HEK293 (cell line): ENCODE results near the gene SLC16A6.

Experiments
- CTCF ChIA-PET: fragments of 350-600 bp; formaldehyde crosslinking; extraction: SDS; loops from one replicate; lab custom pipeline; 2021; ENCODE audit warnings: antibody characterized with exemption; lab: Yijun Ruan, JAX
- POLR2A ChIA-PET: fragments of 300-600 bp; formaldehyde crosslinking; extraction: SDS; loops from one replicate; lab custom pipeline; 2020; ENCODE audit warnings: antibody characterized with exemption, inconsistent platforms; lab: Yijun Ruan, JAX
- H3K27ac ChIP-seq: fragments of 200-500 bp; sonication (Bioruptor generic); 2 replicates; pipeline ENCODE4 v1.5.1; 2014; ENCODE audit warnings: low read depth, low read length, control low read depth, inconsistent platforms; ENCODE audit errors: extremely low read depth
- H3K36me3 ChIP-seq, 2 experiments: fragments of 200-500 bp in 1 of 2; sonication (Bioruptor generic) in 1 of 2; 1 replicate in 1 of 2; 2 replicates in 1 of 2; pipeline ENCODE4 v1.5.1; 2014 to 2017; ENCODE audit warnings: inconsistent platforms in 2 of 2, low read length in 2 of 2; ENCODE audit not compliant: control insufficient read depth in 2 of 2, insufficient read depth in 1 of 2
- H3K4me1 ChIP-seq: fragments of 200-500 bp; sonication (Bioruptor generic); 2 replicates; pipeline ENCODE4 v1.5.1; 2014; ENCODE audit warnings: mild to moderate bottlenecking, low read length, inconsistent platforms; ENCODE audit not compliant: control insufficient read depth, insufficient read depth
- H3K4me3 ChIP-seq: 2 replicates; pipeline ENCODE4 v1.5.1; 2011; ENCODE audit warnings: low read depth, mild to moderate bottlenecking, control low read depth, low read length, moderate library complexity
- H3K9me3 ChIP-seq: fragments of 200-500 bp; sonication (Bioruptor generic); 2 replicates; pipeline ENCODE4 v1.5.1; 2014; ENCODE audit warnings: low read depth, low read length, inconsistent platforms; ENCODE audit not compliant: control insufficient read depth, insufficient read depth
- IKZF3 ChIP-seq: fragments of 450-650 bp; IDR thresholded peaks from 2 replicates; pipeline ENCODE4 v1.5.0; 2018; ENCODE audit warnings: missing biosample characterization, mild to moderate bottlenecking, missing genetic modification characterization, moderate library complexity
- KLF1 ChIP-seq: fragments of 450-650 bp; formaldehyde crosslinking; IDR thresholded peaks from 2 replicates; pipeline ENCODE4 v1.5.1; 2016; ENCODE audit warnings: missing biosample characterization, missing genetic modification characterization
- SCRT2 ChIP-seq: fragments of 450-650 bp; formaldehyde crosslinking; IDR thresholded peaks from 2 replicates; pipeline ENCODE4 v1.5.1; 2016; ENCODE audit warnings: missing biosample characterization, missing genetic modification characterization
- SETDB1 ChIP-seq: IDR thresholded peaks from one replicate; pipeline ENCODE4 v1.6.1; 2017; ENCODE audit warnings: mild to moderate bottlenecking, low read length, moderate library complexity, mixed read lengths; ENCODE audit not compliant: insufficient read length
- ZBTB17 ChIP-seq: fragments of 450-650 bp; formaldehyde crosslinking; IDR thresholded peaks from 2 replicates; pipeline ENCODE4 v1.5.1; 2016; ENCODE audit warnings: missing biosample characterization, missing genetic modification characterization
- ZFP37 ChIP-seq: fragments of 450-650 bp; formaldehyde crosslinking; IDR thresholded peaks from 2 replicates; pipeline ENCODE4 v1.5.1; 2016; ENCODE audit warnings: missing biosample characterization, missing genetic modification characterization
- ZIC2 ChIP-seq: fragments of 450-650 bp; formaldehyde crosslinking; IDR thresholded peaks from 2 replicates; pipeline ENCODE4 v1.5.1; 2016; ENCODE audit warnings: missing biosample characterization, missing genetic modification characterization
- ZNF121 ChIP-seq: fragments of 450-650 bp; formaldehyde crosslinking; IDR thresholded peaks from 2 replicates; pipeline ENCODE4 v1.5.1; 2016; ENCODE audit warnings: missing biosample characterization, missing genetic modification characterization
- ZNF2 ChIP-seq: fragments of 450-650 bp; formaldehyde crosslinking; IDR thresholded peaks from 2 replicates; pipeline ENCODE4 v1.5.1; 2016; ENCODE audit warnings: missing biosample characterization, missing genetic modification characterization
- ZNF221 ChIP-seq: fragments of 450-650 bp; formaldehyde crosslinking; IDR thresholded peaks from 2 replicates; pipeline ENCODE4 v1.5.1; 2017; ENCODE audit warnings: missing biosample characterization, missing genetic modification characterization, borderline replicate concordance
- ZNF274 ChIP-seq, 2 experiments: fragments of 200-500 bp in 1 of 2; fragments of 450-650 bp in 1 of 2; sonication (Bioruptor generic) in 1 of 2; formaldehyde crosslinking in 1 of 2; IDR thresholded peaks; 2 replicates each; pipeline versions ENCODE4 v1.5.1 to v1.6.1; 2014 to 2016; ENCODE audit warnings: borderline replicate concordance in 1 of 2, inconsistent platforms in 1 of 2, low read length in 1 of 2, missing biosample characterization in 1 of 2, missing genetic modification characterization in 1 of 2
- ZNF37A ChIP-seq: fragments of 450-650 bp; IDR thresholded peaks from 2 replicates; pipeline ENCODE4 v1.5.1; 2018; ENCODE audit warnings: missing biosample characterization, missing genetic modification characterization
- ZNF473 ChIP-seq: fragments of 450-650 bp; formaldehyde crosslinking; IDR thresholded peaks from 2 replicates; pipeline ENCODE4 v1.5.1; 2017; ENCODE audit warnings: missing biosample characterization, missing genetic modification characterization
- ZNF514 ChIP-seq: fragments of 450-650 bp; formaldehyde crosslinking; IDR thresholded peaks from 2 replicates; pipeline ENCODE4 v1.5.1; 2016; ENCODE audit warnings: missing biosample characterization, missing genetic modification characterization
- ZNF549 ChIP-seq: fragments of 450-650 bp; IDR thresholded peaks from 2 replicates; pipeline ENCODE4 v1.5.1; 2018; ENCODE audit warnings: missing biosample characterization, missing genetic modification characterization, mild to moderate bottlenecking, inconsistent platforms, moderate library complexity
- ZNF555 ChIP-seq: fragments of 450-650 bp; formaldehyde crosslinking; conservative IDR thresholded peaks from 2 replicates; pipeline ENCODE4 v1.5.1; 2017; ENCODE audit warnings: missing biosample characterization, mild to moderate bottlenecking, missing genetic modification characterization, inconsistent platforms
- ZNF585B ChIP-seq: fragments of 450-650 bp; formaldehyde crosslinking; IDR thresholded peaks from 2 replicates; pipeline ENCODE4 v1.5.1; 2016; ENCODE audit warnings: missing biosample characterization, missing genetic modification characterization
- ZNF600 ChIP-seq: fragments of 450-650 bp; formaldehyde crosslinking; IDR thresholded peaks from 2 replicates; pipeline ENCODE4 v1.5.1; 2016; ENCODE audit warnings: missing biosample characterization, missing genetic modification characterization
- ZNF610 ChIP-seq: fragments of 450-650 bp; formaldehyde crosslinking; IDR thresholded peaks from 2 replicates; pipeline ENCODE4 v1.5.1; 2016; ENCODE audit warnings: missing biosample characterization, missing genetic modification characterization, borderline replicate concordance
- ZNF658 ChIP-seq: fragments of 450-650 bp; formaldehyde crosslinking; IDR thresholded peaks from 2 replicates; pipeline ENCODE4; 2016; ENCODE audit warnings: missing biosample characterization, missing genetic modification characterization
- ZSCAN30 ChIP-seq: fragments of 450-650 bp; IDR thresholded peaks from 2 replicates; pipeline ENCODE4 v1.5.1; 2018; ENCODE audit warnings: missing biosample characterization, mild to moderate bottlenecking, missing genetic modification characterization, moderate library complexity
- TF ChIP-seq, protein P1 (sequence below): IDR thresholded peaks from 2 replicates; pipeline ENCODE4 v1.6.1; 2011; ENCODE audit warnings: mild to moderate bottlenecking, low read depth, low read length, borderline replicate concordance
- TF ChIP-seq, protein P2 (sequence below): sonication (generic); formaldehyde crosslinking; IDR thresholded peaks from 2 replicates; pipeline ENCODE4 v1.8.1; 2022; ENCODE audit warnings: mild to moderate bottlenecking, moderate library complexity, missing genetic modification reagents
- TF ChIP-seq, protein P3 (sequence below): fragments of 450-650 bp; formaldehyde crosslinking; IDR thresholded peaks from 2 replicates; pipeline ENCODE4 v1.5.1; 2016; ENCODE audit warnings: missing biosample characterization, missing genetic modification characterization

Gene SLC16A6

DNA sequence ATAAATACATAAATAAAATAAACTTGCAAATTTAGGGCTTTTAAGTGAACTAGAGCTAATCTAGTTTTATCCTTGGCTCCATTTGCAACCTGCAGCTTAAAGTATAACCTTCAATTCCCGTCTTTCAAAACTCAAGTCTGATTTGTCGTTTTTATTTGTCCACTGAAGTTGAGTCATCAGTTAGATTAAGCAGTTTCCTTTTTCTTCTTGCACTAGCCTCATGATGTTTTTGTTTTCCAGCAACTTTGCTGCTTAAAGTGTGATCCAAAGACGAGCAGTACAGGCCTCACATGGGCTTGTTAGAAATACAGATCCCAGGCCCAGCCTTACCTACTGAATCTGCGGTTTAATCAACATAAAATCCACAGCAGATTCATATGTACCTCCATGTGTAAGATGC, 14.2 kb upstream of the SLC16A6 start:
- Histone ChIP-seq H3K9me3 (no peaks in the 10 kb centered on the region), H3K4me1 (no peaks in the 10 kb centered on the region), H3K4me3 (no peak overlapping the region), H3K27ac (no peak overlapping the region), H3K36me3 (no peaks in the 10 kb centered on the region)
- CTCF ChIA-PET = interaction anchor here (3.1 kb wide), 1 partner anchor 94 kb away, joined by 10 read pairs; no protein-coding TSS in a partner anchor
- POLR2A ChIA-PET = no interaction called here
- TF ChIP-seq ZNF221 (no peak), SETDB1 (no peak), ZNF600 (tag by site-specific recombination) (no peak)

- CTCF ChIA-PET = interaction anchor here (3.1 kb wide), 1 partner anchor 94 kb away, joined by 10 read pairs; no protein-coding TSS in a partner anchor
- 0 out of 2 replicates have a peak, but pooled peaks have one; percentile 30 for TF ChIP-seq ZNF121
- TF ChIP-seq ZNF274 (IDR thresholded peaks at IDR 0.05; ENCODE audit: low read length) = no peak
- TF ChIP-seq ZNF274 (tag by site-specific recombination; IDR thresholded peaks at IDR 0.05; ENCODE audit: borderline replicate concordance) = no peak
- Histone ChIP-seq H3K36me3 (no peaks in the 10 kb centered on the region), H3K27ac (no peak overlapping the region), H3K4me1 (no peaks in the 10 kb centered on the region), H3K9me3 (no peaks in the 10 kb centered on the region), H3K4me3 (no peak overlapping the region)
- POLR2A ChIA-PET = no interaction called here
These were observed 13.8 kb upstream of the SLC16A6 start for GRCh38 chr17:68304706-68305105.

GRCh38 chr17:68302666-68303065, 11.7 kb upstream of the SLC16A6 start:
- no peaks in the 10 kb centered on the region for H3K9me3 ChIP-seq
- TF ChIP-seq ZNF2 (tag by site-specific recombination) (no peak), ZNF555 (tag by site-specific recombination) (no peak), ZFP37 (tag by site-specific recombination) (no peak), ZNF610 (tag by site-specific recombination) (no peak), ZSCAN30 (tag by site-specific recombination) (no peak), SCRT2 (tag by site-specific recombination) (no peak), ZNF549 (tag by site-specific recombination) (no peak), ZIC2 (tag by site-specific recombination) (no peak), ZNF600 (tag by site-specific recombination) (no peak)
- TF ChIP-seq, protein P1, sequence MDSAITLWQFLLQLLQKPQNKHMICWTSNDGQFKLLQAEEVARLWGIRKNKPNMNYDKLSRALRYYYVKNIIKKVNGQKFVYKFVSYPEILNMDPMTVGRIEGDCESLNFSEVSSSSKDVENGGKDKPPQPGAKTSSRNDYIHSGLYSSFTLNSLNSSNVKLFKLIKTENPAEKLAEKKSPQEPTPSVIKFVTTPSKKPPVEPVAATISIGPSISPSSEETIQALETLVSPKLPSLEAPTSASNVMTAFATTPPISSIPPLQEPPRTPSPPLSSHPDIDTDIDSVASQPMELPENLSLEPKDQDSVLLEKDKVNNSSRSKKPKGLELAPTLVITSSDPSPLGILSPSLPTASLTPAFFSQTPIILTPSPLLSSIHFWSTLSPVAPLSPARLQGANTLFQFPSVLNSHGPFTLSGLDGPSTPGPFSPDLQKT = no peak
- TF ChIP-seq, protein P2, sequence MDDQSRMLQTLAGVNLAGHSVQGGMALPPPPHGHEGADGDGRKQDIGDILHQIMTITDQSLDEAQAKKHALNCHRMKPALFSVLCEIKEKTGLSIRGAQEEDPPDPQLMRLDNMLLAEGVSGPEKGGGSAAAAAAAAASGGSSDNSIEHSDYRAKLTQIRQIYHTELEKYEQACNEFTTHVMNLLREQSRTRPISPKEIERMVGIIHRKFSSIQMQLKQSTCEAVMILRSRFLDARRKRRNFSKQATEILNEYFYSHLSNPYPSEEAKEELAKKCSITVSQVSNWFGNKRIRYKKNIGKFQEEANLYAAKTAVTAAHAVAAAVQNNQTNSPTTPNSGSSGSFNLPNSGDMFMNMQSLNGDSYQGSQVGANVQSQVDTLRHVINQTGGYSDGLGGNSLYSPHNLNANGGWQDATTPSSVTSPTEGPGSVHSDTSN (CRISPR knock-in tag) = no peak
- no peak overlapping the region for H3K4me3 ChIP-seq
- POLR2A ChIA-PET = interaction anchor here (1.4 kb wide), 1 partner anchor 12 kb away, joined by 5 read pairs; the partner anchor contains the start of gene SLC16A6
- no peaks in the 10 kb centered on the region for H3K4me1 ChIP-seq
- H3K36me3 ChIP-seq = no peaks in the 10 kb centered on the region
- no peak overlapping the region for H3K27ac ChIP-seq
- CTCF ChIA-PET = interaction anchor here (1.4 kb wide), 1 partner anchor 134 kb away, joined by 5 read pairs; no protein-coding TSS in a partner anchor

DNA sequence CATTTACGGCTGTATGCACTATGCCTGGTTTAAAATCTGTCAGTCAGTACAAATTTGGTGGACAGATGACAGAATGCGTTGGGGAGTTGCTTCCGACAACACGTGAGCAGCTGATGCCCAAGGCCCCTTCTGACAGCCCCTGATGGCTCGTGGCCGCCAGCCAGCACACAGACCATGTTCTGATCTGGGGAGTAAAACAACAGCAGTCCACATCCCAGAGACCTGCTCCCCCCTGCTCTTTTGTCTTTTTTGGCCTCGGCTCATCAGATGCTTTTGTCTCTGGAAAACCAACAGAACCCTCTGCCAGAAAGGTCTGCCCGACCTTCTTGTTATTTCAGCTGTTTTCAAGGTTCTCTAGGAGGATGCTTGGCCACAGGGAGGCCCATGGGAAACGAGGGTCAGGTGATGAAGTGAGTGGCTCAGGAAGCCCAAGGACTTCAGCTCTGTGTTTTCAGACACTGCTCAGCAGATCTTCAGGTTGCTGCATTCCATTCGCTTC, 11.2 kb upstream of the SLC16A6 start:
- POLR2A ChIA-PET = interaction anchor here (1.4 kb wide), 1 partner anchor 11 kb away, joined by 5 read pairs; the partner anchor contains the start of gene SLC16A6
- Histone ChIP-seq H3K36me3 (no peaks in the 10 kb centered on the region), H3K27ac (no peak overlapping the region), H3K9me3 (no peaks in the 10 kb centered on the region), H3K4me1 (no peaks in the 10 kb centered on the region), H3K4me3 (no peak overlapping the region)
- CTCF ChIA-PET = interaction anchor here (0.6 to 1.4 kb wide), 4 partner anchors 60 to 134 kb away, joined by 3 to 5 read pairs (median 4); no protein-coding TSS in a partner anchor
- TF ChIP-seq ZNF221 (no peak), ZNF658 (tag by site-specific recombination) (no peak), ZNF473 (tag by site-specific recombination) (no peak), KLF1 (tag by site-specific recombination) (no peak), ZNF37A (tag by site-specific recombination) (no peak), ZNF585B (tag by site-specific recombination) (no peak), IKZF3 (no peak), ZBTB17 (tag by site-specific recombination) (no peak), ZNF514 (tag by site-specific recombination) (no peak)
- TF ChIP-seq, protein P3, sequence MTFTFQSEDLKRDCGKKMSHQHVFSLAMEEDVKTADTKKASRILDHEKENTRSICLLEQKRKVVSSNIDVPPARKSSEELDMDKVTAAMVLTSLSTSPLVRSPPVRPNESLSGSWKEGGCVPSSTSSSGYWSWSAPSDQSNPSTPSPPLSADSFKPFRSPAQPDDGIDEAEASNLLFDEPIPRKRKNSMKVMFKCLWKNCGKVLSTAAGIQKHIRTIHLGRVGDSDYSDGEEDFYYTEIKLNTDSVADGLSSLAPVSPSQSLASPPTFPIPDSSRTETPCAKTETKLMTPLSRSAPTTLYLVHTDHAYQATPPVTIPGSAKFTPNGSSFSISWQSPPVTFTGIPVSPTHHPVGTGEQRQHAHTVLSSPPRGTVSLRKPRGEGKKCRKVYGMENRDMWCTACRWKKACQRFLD (tag by site-specific recombination) = no peak
